ENCODE measurements around the gene LTF.
"Not testable (repeated sequence)": the region's sequence is repeated elsewhere in the genome, so short reads cannot be mapped to it uniquely, and the experiment has no call there.

DNA sequence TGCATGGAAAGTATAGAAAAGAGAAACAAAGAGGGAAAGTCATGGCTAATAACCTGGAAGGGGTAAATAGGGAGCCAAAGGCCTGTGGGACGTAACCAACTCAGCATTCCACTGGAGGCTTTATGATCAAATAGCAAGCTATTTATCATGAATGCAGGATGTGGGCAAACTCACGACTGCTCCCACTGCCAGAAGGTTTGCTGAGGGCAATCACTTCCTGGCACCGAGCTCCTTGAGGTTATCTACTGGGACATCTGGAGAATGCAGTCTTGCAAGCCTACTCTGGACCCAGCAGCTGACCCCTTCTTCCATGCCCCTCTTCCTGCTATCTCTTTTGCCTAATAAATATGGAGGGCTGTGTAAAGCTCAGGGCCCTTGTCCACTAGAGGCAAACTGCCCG lies 38.2 kb downstream of the LTF start:
- not testable (repeated sequence) for TF ChIP-seq POLR2AphosphoS5 (IDR thresholded peaks at IDR 0.05; ENCODE audit: borderline replicate concordance, low read depth, low read length); EZH2 (IDR thresholded peaks at IDR 0.05); FOXP2 (optimal IDR thresholded peaks at IDR 0.05; ENCODE audit: control extremely low read depth, extremely low read length, insufficient read depth)

Data from SK-N-MC (cell line).